Stimulated activated naive CD8-positive, alpha-beta T cell treated with anti-CD3 and anti-CD28 coated beads, Interleukin-15, amount 100 ng/mL, for 72 hours (primary cell): ENCODE data around the gene HTR4.
"Not testable (repeated sequence)": the region's sequence is repeated elsewhere in the genome, so short reads cannot be mapped to it uniquely, and the experiment has no call there.

Experiments used
- ATAC-seq: fragments of 150-1000 bp; cut with Tn5 transposase; 2 replicates; pipeline ENCODE4 v1.10.0; 2021; ENCODE audit warnings: mild to moderate bottlenecking, moderate library complexity
- DNase-seq, 2 donors: peaks; one replicate each; pipeline ENCODE4 v3.0.0; 2021 to 2022
- H3K27ac Mint-ChIP-seq, 2 donors: one replicate each; pipeline ENCODE4 v1.8.0; 2022; ENCODE audit warnings: mild to moderate bottlenecking in 2 of 2, mixed read lengths in 2 of 2, moderate library complexity in 2 of 2
- H3K27me3 Mint-ChIP-seq: one replicate; pipeline ENCODE4 v1.8.0; 2022; ENCODE audit warnings: mixed read lengths
- H3K4me1 Mint-ChIP-seq: one replicate; pipeline ENCODE4 v1.8.0; 2022; ENCODE audit warnings: mild to moderate bottlenecking, mixed read lengths
- H3K4me3 Mint-ChIP-seq, 2 donors: one replicate each; pipeline ENCODE4 v1.8.0; 2022; ENCODE audit warnings: mild to moderate bottlenecking in 2 of 2, mixed read lengths in 2 of 2, moderate library complexity in 1 of 2
- H3K9me3 Mint-ChIP-seq, 2 donors: one replicate each; pipeline ENCODE4 v1.8.0; 2022; ENCODE audit warnings: mixed read lengths in 2 of 2

HTR4 gene

GRCh38 chr5:148492351-148492750 is 162.0 kb downstream of the HTR4 start:
- Mint-ChIP-seq H3K27me3 (peaks cover 16% of the 10 kb centered on the region), H3K4me1 (no peaks in the 10 kb centered on the region), H3K27ac (no peak overlapping the region), H3K9me3 (no peaks in the 10 kb centered on the region), H3K4me3 (no peak overlapping the region)
- DNase-seq (no peak), ATAC-seq (no peak)

- no peak overlapping the region for H3K27ac Mint-ChIP-seq
- no peak for ATAC-seq
- DNase-seq: no peak
- H3K27me3 Mint-ChIP-seq: peaks cover 21% of the 10 kb centered on the region
- no peak overlapping the region for H3K4me3 Mint-ChIP-seq
- H3K4me1 Mint-ChIP-seq: no peaks in the 10 kb centered on the region
- H3K9me3 Mint-ChIP-seq: no peaks in the 10 kb centered on the region
Measured at GRCh38 chr5:148491793-148492184, 162.5 kb downstream of the HTR4 start.

GRCh38 chr5:148491015-148491792 is 163.1 kb downstream of the HTR4 start:
- no peak for DNase-seq
- Mint-ChIP-seq H3K27ac (no peak overlapping the region), H3K27me3 (peaks cover 27% of the 10 kb centered on the region), H3K9me3 (no peaks in the 10 kb centered on the region), H3K4me1 (no peaks in the 10 kb centered on the region), H3K4me3 (no peak overlapping the region)
- ATAC-seq: no peak

- Mint-ChIP-seq H3K27me3 (peaks cover 35% of the 10 kb centered on the region), H3K9me3 (no peaks in the 10 kb centered on the region), H3K4me3 (no peak overlapping the region), H3K27ac (no peak overlapping the region), H3K4me1 (no peaks in the 10 kb centered on the region)
- ATAC-seq (no peak), DNase-seq (no peak)
Measured at GRCh38 chr5:148488757-148489156, 165.6 kb downstream of the HTR4 start.

GRCh38 chr5:148486456-148486855 is 167.9 kb downstream of the HTR4 start:
- Mint-ChIP-seq H3K27ac (no peak overlapping the region), H3K27me3 (peaks cover 53% of the 10 kb centered on the region), H3K4me1 (peaks cover 11% of the 10 kb centered on the region), H3K9me3 (no peaks in the 10 kb centered on the region), H3K4me3 (no peak overlapping the region)
- no peak for ATAC-seq
- no peak for DNase-seq

GRCh38 chr5:148484651-148485050 is 169.7 kb downstream of the HTR4 start:
- DNase-seq: no peak
- Mint-ChIP-seq H3K4me1 (peaks cover 11% of the 10 kb centered on the region), H3K4me3 (no peak overlapping the region), H3K9me3 (no peaks in the 10 kb centered on the region), H3K27me3 (peaks cover 52% of the 10 kb centered on the region), H3K27ac (no peak overlapping the region)
- no peak for ATAC-seq

- peaks cover 11% of the 10 kb centered on the region for H3K4me1 Mint-ChIP-seq
- ATAC-seq (no peak), DNase-seq (no peak)
- H3K27ac Mint-ChIP-seq: no peak overlapping the region
- H3K9me3 Mint-ChIP-seq: no peaks in the 10 kb centered on the region
- H3K4me3 Mint-ChIP-seq: no peak overlapping the region
- peaks cover 44% of the 10 kb centered on the region for H3K27me3 Mint-ChIP-seq
Measured at GRCh38 chr5:148483750-148484149, 170.6 kb downstream of the HTR4 start.

GRCh38 chr5:148482697-148483462 is 171.4 kb downstream of the HTR4 start:
- Mint-ChIP-seq H3K27me3 (peaks cover 50% of the 10 kb centered on the region), H3K4me3 (peak overlapping the region; percentile 22 to 59), H3K4me1 (peaks cover 11% of the 10 kb centered on the region), H3K9me3 (no peaks in the 10 kb centered on the region), H3K27ac (no peak overlapping the region)
- peak; percentile 77 for ATAC-seq
- DNase-seq: peak; percentile 63 to 66

GRCh38 chr5:148482196-148482595 is 172.1 kb downstream of the HTR4 start:
- Mint-ChIP-seq H3K9me3 (no peaks in the 10 kb centered on the region), H3K4me1 (peaks cover 11% of the 10 kb centered on the region), H3K4me3 (peak overlapping the region in 1 of 2 donors; percentile 59), H3K27ac (no peak overlapping the region), H3K27me3 (peaks cover 45% of the 10 kb centered on the region)
- no peak for DNase-seq
- ATAC-seq: peak; percentile 10

GRCh38 chr5:148477429-148477828 is 176.9 kb downstream of the HTR4 start:
- ATAC-seq (no peak), DNase-seq (no peak)
- Mint-ChIP-seq H3K9me3 (no peaks in the 10 kb centered on the region), H3K4me3 (no peak overlapping the region), H3K27me3 (peaks cover 35% of the 10 kb centered on the region), H3K27ac (no peak overlapping the region), H3K4me1 (peaks cover 3% of the 10 kb centered on the region)

GRCh38 chr5:148476302-148476701 is 178.0 kb downstream of the HTR4 start:
- Mint-ChIP-seq H3K27ac (no peak overlapping the region), H3K9me3 (no peaks in the 10 kb centered on the region), H3K4me1 (no peaks in the 10 kb centered on the region), H3K4me3 (no peak overlapping the region), H3K27me3 (peaks cover 27% of the 10 kb centered on the region)
- no peak for DNase-seq
- ATAC-seq: no peak

- no peak for ATAC-seq
- no peaks in the 10 kb centered on the region for H3K9me3 Mint-ChIP-seq
- H3K27me3 Mint-ChIP-seq: peaks cover 27% of the 10 kb centered on the region
- no peak for DNase-seq
- H3K4me1 Mint-ChIP-seq: no peaks in the 10 kb centered on the region
- H3K27ac Mint-ChIP-seq: no peak overlapping the region
- no peak overlapping the region for H3K4me3 Mint-ChIP-seq
Measured at GRCh38 chr5:148474025-148474511, 180.3 kb downstream of the HTR4 start.

- no peaks in the 10 kb centered on the region for H3K9me3 Mint-ChIP-seq
- peaks cover 9% of the 10 kb centered on the region for H3K27me3 Mint-ChIP-seq
- no peak for DNase-seq
- H3K4me3 Mint-ChIP-seq: no peak overlapping the region
- ATAC-seq: no peak
- no peak overlapping the region for H3K27ac Mint-ChIP-seq
- H3K4me1 Mint-ChIP-seq: no peaks in the 10 kb centered on the region
Measured at GRCh38 chr5:148471379-148471778, 182.9 kb downstream of the HTR4 start.

- no peak for DNase-seq
Measured at GRCh38 chr5:148469501-148469935, 184.8 kb downstream of the HTR4 start.

GRCh38 chr5:148468746-148469145 is 185.6 kb downstream of the HTR4 start:
- ATAC-seq, DNase-seq, H3K9me3 Mint-ChIP-seq, H3K4me3 Mint-ChIP-seq, H3K4me1 Mint-ChIP-seq, H3K27me3 Mint-ChIP-seq, H3K27ac Mint-ChIP-seq: not testable (repeated sequence)

More at GRCh38 chr5:148469501-148469935, 184.8 kb downstream of the HTR4 start:
- Mint-ChIP-seq H3K4me3 (no peak overlapping the region), H3K27me3 (no peaks in the 10 kb centered on the region), H3K9me3 (no peaks in the 10 kb centered on the region), H3K27ac (no peak overlapping the region), H3K4me1 (no peaks in the 10 kb centered on the region)
- no peak for ATAC-seq

GRCh38 chr5:148467958-148468357 is 186.4 kb downstream of the HTR4 start:
- ATAC-seq (no peak), DNase-seq (no peak)
- H3K9me3 Mint-ChIP-seq: no peaks in the 10 kb centered on the region
- no peaks in the 10 kb centered on the region for H3K27me3 Mint-ChIP-seq
- no peak overlapping the region for H3K4me3 Mint-ChIP-seq
- H3K27ac Mint-ChIP-seq: no peak overlapping the region
- no peaks in the 10 kb centered on the region for H3K4me1 Mint-ChIP-seq
